OCI-LY3 (cell line): ENCODE results near the gene CHIT1.

Experiments used
- CTCF ChIP-seq: fragments of 200-600, 300-600 bp; sonication (generic); IDR thresholded peaks from 2 replicates; pipeline ENCODE4 v1.5.1; 2014; ENCODE audit warnings: antibody characterized with exemption, low read length, low read depth
- EZH2phosphoT487 ChIP-seq: fragments of 200-600 bp; shearing (Covaris generic); IDR thresholded peaks from 2 replicates; pipeline ENCODE4 v1.6.1; 2018; ENCODE audit warnings: antibody characterized with exemption, mixed run types, low read depth

- TF ChIP-seq CTCF, result no peak; the same call in 1 of the 2 replicates
- no peak for TF ChIP-seq EZH2phosphoT487
These were observed 34.0 kb upstream of the CHIT1 start for GRCh38 chr1:203263496-203263895.
